ENCODE results near the gene CTIF. TPM values are rescaled to one million over a fixed set of nuclear protein-coding genes. Genes with fewer than 3 reads are reported as not detected.

CTIF gene
- polyA plus RNA-seq, 4 donors, result 8.1 to 22.6 (median 11.3) TPM

- Histone ChIP-seq H3K4me3 (ENCODE audit: low read depth in 1 of 3, low read length in 3 of 3) (no peak overlapping the region), H3K27ac (ENCODE audit: low read depth in 1 of 3, low read length in 2 of 3) (peak overlapping the region in 1 of 3 donors; percentile 6), H3K9me3 (ENCODE audit: control insufficient read depth in 2 of 2, insufficient read depth in 1 of 2, low read depth in 1 of 2, low read length in 1 of 2) (no peaks in the 10 kb centered on the region), H3K4me1 (ENCODE audit: control insufficient read depth in 3 of 3, insufficient read depth in 2 of 3, low read depth in 1 of 3, low read length in 2 of 3) (peaks cover 2 to 69% (median 16%) of the 10 kb centered on the region in 3 donors), H3K27me3 (ENCODE audit: control insufficient read depth in 3 of 3, insufficient read depth in 3 of 3, low read length in 3 of 3) (no peaks in the 10 kb centered on the region), H3K36me3 (ENCODE audit: control insufficient read depth in 3 of 3, insufficient read depth in 2 of 3, low read depth in 1 of 3, low read length in 3 of 3) (peaks cover 0 to 30% (median 0%) of the 10 kb centered on the region in 3 donors)
- FAIRE-seq (no peak), DNase-seq (no peak)
- 40 to 73% (median 43%) methylated on average over 3 of the region's 3 CpGs for WGBS, 3 donors
Observed at GRCh38 chr18:48837676-48838075, 298.8 kb downstream of the CTIF start.

GRCh38 chr18:48838166-48838775 lies 299.4 kb downstream of the CTIF start:
- Histone ChIP-seq H3K4me3 (ENCODE audit: low read depth in 1 of 3, low read length in 3 of 3) (no peak overlapping the region), H3K27ac (ENCODE audit: low read depth in 1 of 3, low read length in 2 of 3) (peak overlapping the region in 2 of 3 donors; percentile 6 to 43), H3K4me1 (ENCODE audit: control insufficient read depth in 3 of 3, insufficient read depth in 2 of 3, low read depth in 1 of 3, low read length in 2 of 3) (peaks cover under 1 to 69% (median 10%) of the 10 kb centered on the region in 3 donors), H3K9me3 (ENCODE audit: control insufficient read depth in 2 of 2, insufficient read depth in 1 of 2, low read depth in 1 of 2, low read length in 1 of 2) (no peaks in the 10 kb centered on the region), H3K27me3 (ENCODE audit: control insufficient read depth in 3 of 3, insufficient read depth in 3 of 3, low read length in 3 of 3) (no peaks in the 10 kb centered on the region), H3K36me3 (ENCODE audit: control insufficient read depth in 3 of 3, insufficient read depth in 2 of 3, low read depth in 1 of 3, low read length in 3 of 3) (peaks cover 0 to 32% (median 0%) of the 10 kb centered on the region in 3 donors)
- DNase-seq (peak; percentile 62 to 71), FAIRE-seq (no peak)
- WGBS, 3 donors, result 26 to 73% (median 52%) methylated on average over 12 of the region's 12 CpGs

- peak overlapping the region in 2 of 3 donors; percentile 5 to 43 for H3K27ac ChIP-seq (ENCODE audit: low read depth in 1 of 3, low read length in 2 of 3)
- no peaks in the 10 kb centered on the region for H3K9me3 ChIP-seq (ENCODE audit: control insufficient read depth in 2 of 2, insufficient read depth in 1 of 2, low read depth in 1 of 2, low read length in 1 of 2)
- peaks cover 0 to 36% (median 0%) of the 10 kb centered on the region in 3 donors for H3K36me3 ChIP-seq (ENCODE audit: control insufficient read depth in 3 of 3, insufficient read depth in 2 of 3, low read depth in 1 of 3, low read length in 3 of 3)
- H3K4me3 ChIP-seq (ENCODE audit: low read depth in 1 of 3, low read length in 3 of 3), result no peak overlapping the region
- H3K4me1 ChIP-seq (ENCODE audit: control insufficient read depth in 3 of 3, insufficient read depth in 2 of 3, low read depth in 1 of 3, low read length in 2 of 3), result peaks cover 0 to 69% (median 8%) of the 10 kb centered on the region in 3 donors
- FAIRE-seq, result no peak
- 80 to 85% (median 84%) methylated on average over 9 to 10 of the region's 10 CpGs for WGBS, 3 donors
- H3K27me3 ChIP-seq (ENCODE audit: control insufficient read depth in 3 of 3, insufficient read depth in 3 of 3, low read length in 3 of 3), result no peaks in the 10 kb centered on the region
- DNase-seq, result peak in 1 of 2 donors; percentile 54
Observed at GRCh38 chr18:48838921-48839818, 300.3 kb downstream of the CTIF start.

- DNase-seq (no peak), FAIRE-seq (no peak)
- H3K4me1 ChIP-seq (ENCODE audit: control insufficient read depth in 3 of 3, insufficient read depth in 2 of 3, low read depth in 1 of 3, low read length in 2 of 3), result peaks cover 0 to 72% (median 11%) of the 10 kb centered on the region in 3 donors
- 81 to 83% (median 82%) methylated on average over 7 of the region's 7 CpGs for WGBS, 3 donors
- H3K4me3 ChIP-seq (ENCODE audit: low read depth in 1 of 3, low read length in 3 of 3), result no peak overlapping the region
- H3K9me3 ChIP-seq (ENCODE audit: control insufficient read depth in 2 of 2, insufficient read depth in 1 of 2, low read depth in 1 of 2, low read length in 1 of 2), result no peaks in the 10 kb centered on the region
- no peaks in the 10 kb centered on the region for H3K27me3 ChIP-seq (ENCODE audit: control insufficient read depth in 3 of 3, insufficient read depth in 3 of 3, low read length in 3 of 3)
- peaks cover 0 to 30% (median 0%) of the 10 kb centered on the region in 3 donors for H3K36me3 ChIP-seq (ENCODE audit: control insufficient read depth in 3 of 3, insufficient read depth in 2 of 3, low read depth in 1 of 3, low read length in 3 of 3)
- no peak overlapping the region for H3K27ac ChIP-seq (ENCODE audit: low read depth in 1 of 3, low read length in 2 of 3)
Observed at GRCh38 chr18:48839819-48840490, 301.1 kb downstream of the CTIF start.

GRCh38 chr18:48840491-48840877 lies 301.7 kb downstream of the CTIF start:
- H3K27me3 ChIP-seq (ENCODE audit: control insufficient read depth in 3 of 3, insufficient read depth in 3 of 3, low read length in 3 of 3), result no peaks in the 10 kb centered on the region
- WGBS, 3 donors, result 35 to 65% (median 56%) methylated on average over 3 of the region's 3 CpGs
- no peak overlapping the region for H3K27ac ChIP-seq (ENCODE audit: low read depth in 1 of 3, low read length in 2 of 3)
- DNase-seq (no peak), FAIRE-seq (no peak)
- no peak overlapping the region for H3K4me3 ChIP-seq (ENCODE audit: low read depth in 1 of 3, low read length in 3 of 3)
- H3K36me3 ChIP-seq (ENCODE audit: control insufficient read depth in 3 of 3, insufficient read depth in 2 of 3, low read depth in 1 of 3, low read length in 3 of 3), result peaks cover 0 to 27% (median 0%) of the 10 kb centered on the region in 3 donors
- H3K4me1 ChIP-seq (ENCODE audit: control insufficient read depth in 3 of 3, insufficient read depth in 2 of 3, low read depth in 1 of 3, low read length in 2 of 3), result peaks cover 0 to 72% (median 11%) of the 10 kb centered on the region in 3 donors
- H3K9me3 ChIP-seq (ENCODE audit: control insufficient read depth in 2 of 2, insufficient read depth in 1 of 2, low read depth in 1 of 2, low read length in 1 of 2), result no peaks in the 10 kb centered on the region

- Histone ChIP-seq H3K27me3 (ENCODE audit: control insufficient read depth in 3 of 3, insufficient read depth in 3 of 3, low read length in 3 of 3) (no peaks in the 10 kb centered on the region), H3K27ac (ENCODE audit: low read depth in 1 of 3, low read length in 2 of 3) (peak overlapping the region; percentile 33 to 86 (median 68)), H3K9me3 (ENCODE audit: control insufficient read depth in 2 of 2, insufficient read depth in 1 of 2, low read depth in 1 of 2, low read length in 1 of 2) (no peaks in the 10 kb centered on the region), H3K36me3 (ENCODE audit: control insufficient read depth in 3 of 3, insufficient read depth in 2 of 3, low read depth in 1 of 3, low read length in 3 of 3) (peaks cover 0 to 18% (median 0%) of the 10 kb centered on the region in 3 donors), H3K4me3 (ENCODE audit: low read depth in 1 of 3, low read length in 3 of 3) (no peak overlapping the region), H3K4me1 (ENCODE audit: control insufficient read depth in 3 of 3, insufficient read depth in 2 of 3, low read depth in 1 of 3, low read length in 2 of 3) (peaks cover 0 to 72% (median 11%) of the 10 kb centered on the region in 3 donors)
- WGBS, 3 donors, result 78 to 87% (median 81%) methylated on average over 31 of the region's 31 CpGs
- FAIRE-seq, result no peak
- DNase-seq, result no peak
Observed at GRCh38 chr18:48841381-48842258, 302.8 kb downstream of the CTIF start.

GRCh38 chr18:48842259-48843061 lies 303.6 kb downstream of the CTIF start:
- Histone ChIP-seq H3K36me3 (ENCODE audit: control insufficient read depth in 3 of 3, insufficient read depth in 2 of 3, low read depth in 1 of 3, low read length in 3 of 3) (peaks cover 0 to 11% (median 0%) of the 10 kb centered on the region in 3 donors), H3K9me3 (ENCODE audit: control insufficient read depth in 2 of 2, insufficient read depth in 1 of 2, low read depth in 1 of 2, low read length in 1 of 2) (no peaks in the 10 kb centered on the region), H3K27ac (ENCODE audit: low read depth in 1 of 3, low read length in 2 of 3) (peak overlapping the region in 2 of 3 donors; percentile 68 to 86), H3K4me3 (ENCODE audit: low read depth in 1 of 3, low read length in 3 of 3) (no peak overlapping the region), H3K4me1 (ENCODE audit: control insufficient read depth in 3 of 3, insufficient read depth in 2 of 3, low read depth in 1 of 3, low read length in 2 of 3) (peaks cover 0 to 70% (median 11%) of the 10 kb centered on the region in 3 donors), H3K27me3 (ENCODE audit: control insufficient read depth in 3 of 3, insufficient read depth in 3 of 3, low read length in 3 of 3) (no peaks in the 10 kb centered on the region)
- DNase-seq, result peak; percentile 48 to 59
- WGBS, 3 donors, result 52 to 71% (median 57%) methylated on average over 18 to 19 of the region's 19 CpGs
- no peak for FAIRE-seq

Measured in small intestine (tissue), 7 donors.